Mesodermal cell (in vitro differentiated cells): ENCODE measurements around the gene TMEM235.
A peak's percentile ranks its signal among the peaks of the same experiment; 100 is the strongest.

Experiments
- H3K27ac ChIP-seq: 2 replicates; pipeline ENCODE4 v1.7.0; 2013; ENCODE audit warnings: mild to moderate bottlenecking, low read depth, low read length, moderate library complexity; ENCODE audit not compliant: severe bottlenecking
- H3K36me3 ChIP-seq: 2 replicates; pipeline ENCODE4 v1.7.1; 2013; ENCODE audit warnings: mild to moderate bottlenecking, low read length, moderate library complexity; ENCODE audit not compliant: control insufficient read depth, insufficient read depth
- H3K4me1 ChIP-seq: one replicate; pipeline ENCODE4 v1.7.1; 2013; ENCODE audit warnings: mild to moderate bottlenecking, low read length; ENCODE audit not compliant: insufficient read depth, control insufficient read depth, poor library complexity, severe bottlenecking
- H3K4me3 ChIP-seq: 2 replicates; pipeline ENCODE4 v1.7.0; 2013; ENCODE audit warnings: low read length, control low read depth, mild to moderate bottlenecking; ENCODE audit not compliant: insufficient read depth, poor library complexity, severe bottlenecking; ENCODE audit errors: extremely low read depth
- H3K9me3 ChIP-seq: 2 replicates; pipeline ENCODE4 v1.7.1; 2013; ENCODE audit warnings: mild to moderate bottlenecking, low read length, moderate library complexity; ENCODE audit not compliant: control insufficient read depth
- WGBS, 2 experiments: methylation state at CpG; one replicate each; pipeline ENCODE4 v1.1.5; 2013; ENCODE audit warnings: missing lambda C conversion rate in 2 of 2; ENCODE audit not compliant: insufficient coverage in 2 of 2; 5-methylcytosine and 5-hydroxymethylcytosine counted together

The TMEM235 gene

DNA sequence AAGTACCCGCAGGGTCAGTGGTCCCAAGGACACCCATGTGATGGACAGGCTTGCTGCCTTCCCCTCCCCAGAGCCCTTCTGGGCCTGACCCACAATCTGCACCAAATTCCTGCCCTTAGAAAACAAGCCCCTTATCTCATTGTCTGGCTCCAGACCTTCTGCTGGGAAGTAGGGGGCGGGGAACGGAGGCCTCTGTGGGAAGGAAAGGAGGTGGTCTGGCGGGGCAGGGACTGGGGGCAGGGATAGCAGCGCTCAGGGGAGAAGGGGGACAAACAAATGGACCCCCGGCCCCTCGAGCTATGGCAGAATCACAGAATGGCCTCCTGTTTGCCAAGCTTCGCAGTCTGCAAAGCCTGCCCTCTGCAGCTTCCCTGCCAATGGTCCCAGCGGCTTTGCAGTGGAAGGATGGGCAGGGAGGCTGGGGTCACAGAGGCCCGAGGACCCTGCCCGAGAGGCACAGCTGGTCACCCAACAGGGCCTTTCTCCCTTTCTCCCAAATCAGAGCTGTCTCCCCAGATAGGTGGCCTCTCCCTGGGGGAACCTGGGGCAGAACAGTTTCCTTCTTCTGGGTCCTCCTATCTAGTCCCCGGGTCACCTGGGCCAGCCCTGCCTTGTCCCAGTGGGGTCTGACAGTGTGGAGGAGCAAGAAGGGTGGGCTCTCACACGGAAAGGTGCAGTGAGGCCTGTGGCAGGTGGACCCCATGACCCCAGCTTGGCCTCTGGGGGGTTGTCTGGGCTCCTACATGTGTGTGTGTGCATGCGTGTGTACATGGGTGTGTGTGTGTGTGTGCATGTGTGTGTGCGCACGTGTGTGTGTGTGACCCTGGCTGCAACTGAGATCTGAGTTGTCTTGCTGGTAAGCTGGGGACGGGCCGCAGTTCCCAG, 25.5 kb downstream of the TMEM235 start:
- H3K4me3 ChIP-seq = no peak overlapping the region
- 48 to 53% methylated on average over 10 to 15 of the region's 18 CpGs for WGBS, 2 experiments
- H3K27ac ChIP-seq = peak overlapping the region; percentile 78
- H3K36me3 ChIP-seq = no peaks in the 10 kb centered on the region
- H3K4me1 ChIP-seq = peaks cover 41% of the 10 kb centered on the region
- H3K9me3 ChIP-seq = no peaks in the 10 kb centered on the region

- no peaks in the 10 kb centered on the region for H3K9me3 ChIP-seq
- H3K36me3 ChIP-seq = no peaks in the 10 kb centered on the region
- 61 to 64% methylated on average over 12 to 16 of the region's 16 CpGs for WGBS, 2 experiments
- H3K27ac ChIP-seq = peak overlapping the region; percentile 78
- H3K4me1 ChIP-seq = peaks cover 41% of the 10 kb centered on the region
- H3K4me3 ChIP-seq = no peak overlapping the region
These were observed 26.4 kb downstream of the TMEM235 start for GRCh38 chr17:78257810-78258322.

GRCh38 chr17:78258323-78259191, 27.1 kb downstream of the TMEM235 start:
- 75 to 82% methylated on average over 15 to 18 of the region's 23 CpGs for WGBS, 2 experiments
- Histone ChIP-seq H3K4me1 (peaks cover 41% of the 10 kb centered on the region), H3K27ac (peak overlapping the region; percentile 78), H3K4me3 (no peak overlapping the region), H3K9me3 (no peaks in the 10 kb centered on the region), H3K36me3 (no peaks in the 10 kb centered on the region)

GRCh38 chr17:78259192-78259554, 27.7 kb downstream of the TMEM235 start:
- no peaks in the 10 kb centered on the region for H3K36me3 ChIP-seq
- H3K27ac ChIP-seq = no peak overlapping the region
- H3K9me3 ChIP-seq = no peaks in the 10 kb centered on the region
- WGBS, 2 experiments = 93% methylated on average over 3 of the region's 10 CpGs; no CpG with 5 or more reads in 1 of the 2 experiments
- H3K4me1 ChIP-seq = peaks cover 41% of the 10 kb centered on the region
- H3K4me3 ChIP-seq = no peak overlapping the region

DNA sequence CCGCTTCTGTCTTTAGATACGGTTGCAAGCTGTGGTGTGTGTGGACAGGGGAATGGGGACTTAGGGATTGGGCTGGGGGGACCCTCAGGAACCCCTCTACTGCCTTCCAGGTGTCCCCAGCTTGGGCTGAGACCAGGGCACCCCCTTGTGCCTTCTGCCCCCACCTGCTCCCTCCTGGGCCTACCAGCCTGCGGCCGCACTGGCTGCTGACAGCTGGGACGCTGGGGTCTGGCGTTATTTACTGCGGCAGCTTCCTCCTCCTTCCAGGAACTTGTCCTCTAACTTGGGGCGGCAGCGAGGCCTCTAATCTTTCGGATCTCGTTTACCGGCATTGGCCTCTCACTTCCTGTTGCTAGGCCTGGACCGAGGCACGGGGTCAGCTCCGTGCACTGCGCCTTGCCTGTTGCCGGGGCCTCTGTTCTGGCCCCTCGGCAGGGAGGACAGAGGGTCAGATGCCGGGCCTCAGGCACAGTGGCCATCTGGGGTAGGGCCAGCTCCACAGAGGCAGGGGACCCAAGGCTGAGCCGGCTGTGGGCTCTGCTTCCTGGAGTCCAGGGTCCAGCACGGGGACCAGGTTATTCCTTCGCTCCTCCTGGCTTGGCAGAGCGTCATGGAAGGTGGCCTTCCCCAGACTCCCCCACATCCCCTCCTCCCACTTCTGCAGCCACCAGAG, 31.8 kb downstream of the TMEM235 start:
- Histone ChIP-seq H3K27ac (peak overlapping the region; percentile 25), H3K9me3 (no peaks in the 10 kb centered on the region), H3K4me1 (peaks cover 22% of the 10 kb centered on the region), H3K36me3 (no peaks in the 10 kb centered on the region), H3K4me3 (no peak overlapping the region)
- WGBS, 2 experiments = 81 to 84% methylated on average over 17 to 21 of the region's 23 CpGs

DNA sequence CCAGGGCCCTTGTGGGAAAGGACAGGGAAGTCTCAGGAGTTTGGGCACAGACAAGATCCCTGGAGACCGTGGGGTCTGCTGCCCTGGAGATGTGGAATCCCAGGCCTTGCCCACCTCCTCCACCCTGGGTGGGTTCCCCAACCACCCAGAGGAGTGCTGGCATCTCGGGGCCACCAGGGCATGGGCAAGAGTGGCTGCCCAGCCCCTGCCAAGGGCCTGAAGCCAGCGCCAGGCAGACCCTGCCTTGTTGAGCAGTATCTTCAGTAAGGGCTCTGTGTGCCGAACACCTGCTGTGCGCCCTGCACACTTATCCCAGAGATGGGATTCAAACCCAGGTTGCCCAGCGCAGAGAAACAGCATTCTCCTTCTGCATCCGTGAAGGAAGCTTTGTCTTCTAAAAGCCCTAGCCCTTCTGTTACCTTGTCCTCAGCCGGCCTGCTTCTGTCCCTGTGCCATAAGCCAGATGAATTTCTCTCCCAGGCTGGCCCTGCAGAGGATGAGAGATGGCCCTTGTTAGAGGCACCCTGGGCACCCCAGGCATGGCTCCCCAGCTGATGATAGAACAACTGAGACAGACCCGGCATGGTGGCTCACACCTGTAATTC, 32.4 kb downstream of the TMEM235 start:
- Histone ChIP-seq H3K9me3 (no peaks in the 10 kb centered on the region), H3K36me3 (no peaks in the 10 kb centered on the region), H3K4me3 (no peak overlapping the region), H3K4me1 (peaks cover 23% of the 10 kb centered on the region), H3K27ac (peak overlapping the region; percentile 25)
- WGBS, 2 experiments = 94 to 95% methylated on average over 9 of the region's 9 CpGs

GRCh38 chr17:78264590-78264989, 33.2 kb downstream of the TMEM235 start:
- Histone ChIP-seq H3K36me3 (no peaks in the 10 kb centered on the region), H3K4me3 (no peak overlapping the region), H3K4me1 (peaks cover 26% of the 10 kb centered on the region), H3K27ac (no peak overlapping the region), H3K9me3 (no peaks in the 10 kb centered on the region)
- WGBS, 2 experiments = 67 to 80% methylated on average over 1 to 2 of the region's 5 CpGs

GRCh38 chr17:78265121-78265520, 33.7 kb downstream of the TMEM235 start:
- Histone ChIP-seq H3K27ac (no peak overlapping the region), H3K4me3 (no peak overlapping the region), H3K9me3 (no peaks in the 10 kb centered on the region), H3K36me3 (no peaks in the 10 kb centered on the region), H3K4me1 (peaks cover 31% of the 10 kb centered on the region)
- WGBS, 2 experiments = 96% methylated on average over 8 to 10 of the region's 10 CpGs

- Histone ChIP-seq H3K4me1 (peaks cover 39% of the 10 kb centered on the region), H3K9me3 (no peaks in the 10 kb centered on the region), H3K36me3 (no peaks in the 10 kb centered on the region), H3K27ac (no peak overlapping the region), H3K4me3 (no peak overlapping the region)
- 70 to 75% methylated on average over 6 of the region's 6 CpGs for WGBS, 2 experiments
These were observed 34.8 kb downstream of the TMEM235 start for GRCh38 chr17:78266231-78266631.

- Histone ChIP-seq H3K36me3 (no peaks in the 10 kb centered on the region), H3K27ac (no peak overlapping the region), H3K4me1 (peaks cover 44% of the 10 kb centered on the region), H3K4me3 (no peak overlapping the region), H3K9me3 (no peaks in the 10 kb centered on the region)
- WGBS, 2 experiments = 82 to 85% methylated on average over 5 to 6 of the region's 9 CpGs
These were observed 35.3 kb downstream of the TMEM235 start for GRCh38 chr17:78266771-78267170.
